ENCODE measurements around the gene GALNTL6.

The GALNTL6 gene

DNA sequence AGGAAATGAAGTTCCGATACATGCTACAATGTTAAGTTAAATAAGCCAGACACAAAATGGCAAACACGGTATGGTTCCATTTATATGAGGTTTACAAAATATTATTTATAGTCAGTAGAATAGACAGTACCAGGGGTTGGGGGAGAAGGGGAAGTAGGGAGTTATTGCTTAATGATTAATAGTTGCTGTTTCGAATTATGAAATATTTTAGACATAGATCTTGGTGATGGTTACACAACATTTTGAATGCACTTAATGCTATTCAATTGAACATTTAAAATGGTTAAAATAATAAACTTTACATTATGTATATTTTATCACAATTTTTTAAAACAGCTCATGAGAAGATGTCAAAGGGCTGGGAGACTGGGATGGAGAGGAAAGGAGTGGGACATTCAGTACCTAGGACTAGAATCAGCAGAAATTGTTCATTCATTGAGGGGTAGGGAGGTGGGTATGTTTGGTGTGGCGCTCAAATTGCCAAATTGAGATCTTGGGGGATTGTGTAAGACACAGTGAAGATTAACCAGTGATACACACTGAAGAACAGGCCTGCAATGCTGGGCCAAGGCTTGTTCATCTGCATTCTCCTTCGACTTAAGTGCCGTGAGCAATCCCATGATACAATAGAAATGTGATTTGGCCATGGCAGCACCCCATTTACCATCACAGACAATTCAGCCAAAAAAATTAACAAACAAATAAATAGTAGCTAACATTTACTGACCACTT lies 1189.8 kb downstream of the GALNTL6 start:
- Histone ChIP-seq H3K36me3 (ENCODE audit: control insufficient read depth in 4 of 4, insufficient read depth in 4 of 4, low read length in 3 of 4) (no peaks in the 10 kb centered on the region), H3K4me1 (ENCODE audit: control extremely low read depth in 1 of 4, control insufficient read depth in 4 of 4, insufficient read depth in 4 of 4, low read length in 3 of 4) (no peaks in the 10 kb centered on the region), H3K4me3 (ENCODE audit: control insufficient read depth in 1 of 7, extremely low read depth in 1 of 7, insufficient read depth in 4 of 7, low read depth in 2 of 7, low read length in 6 of 7) (no peak overlapping the region), H3K27me3 (replicated peaks in 2 of 5; ENCODE audit: control insufficient read depth in 4 of 5, insufficient read depth in 5 of 5, low read length in 4 of 5) (no peaks in the 10 kb centered on the region), H3K9me3 (ENCODE audit: control extremely low read depth in 1 of 5, control insufficient read depth in 4 of 5, insufficient read depth in 2 of 5, low read depth in 1 of 5, low read length in 4 of 5) (no peaks in the 10 kb centered on the region), H3K27ac (ENCODE audit: insufficient read depth in 1 of 2, low read depth in 1 of 2, low read length in 2 of 2, poor library complexity in 1 of 2, severe bottlenecking in 2 of 2) (no peak overlapping the region)
- CTCF ChIA-PET, result interaction anchor here (1.4 kb wide), 1 partner anchor 20 kb away, joined by 5 read pairs; no protein-coding TSS in a partner anchor
- 100% methylated on average over 3 of the region's 6 CpGs for WGBS (ENCODE audit: insufficient coverage)
- DNase-seq, result no peak
- POLR2A ChIA-PET, result no interaction called here

DNA sequence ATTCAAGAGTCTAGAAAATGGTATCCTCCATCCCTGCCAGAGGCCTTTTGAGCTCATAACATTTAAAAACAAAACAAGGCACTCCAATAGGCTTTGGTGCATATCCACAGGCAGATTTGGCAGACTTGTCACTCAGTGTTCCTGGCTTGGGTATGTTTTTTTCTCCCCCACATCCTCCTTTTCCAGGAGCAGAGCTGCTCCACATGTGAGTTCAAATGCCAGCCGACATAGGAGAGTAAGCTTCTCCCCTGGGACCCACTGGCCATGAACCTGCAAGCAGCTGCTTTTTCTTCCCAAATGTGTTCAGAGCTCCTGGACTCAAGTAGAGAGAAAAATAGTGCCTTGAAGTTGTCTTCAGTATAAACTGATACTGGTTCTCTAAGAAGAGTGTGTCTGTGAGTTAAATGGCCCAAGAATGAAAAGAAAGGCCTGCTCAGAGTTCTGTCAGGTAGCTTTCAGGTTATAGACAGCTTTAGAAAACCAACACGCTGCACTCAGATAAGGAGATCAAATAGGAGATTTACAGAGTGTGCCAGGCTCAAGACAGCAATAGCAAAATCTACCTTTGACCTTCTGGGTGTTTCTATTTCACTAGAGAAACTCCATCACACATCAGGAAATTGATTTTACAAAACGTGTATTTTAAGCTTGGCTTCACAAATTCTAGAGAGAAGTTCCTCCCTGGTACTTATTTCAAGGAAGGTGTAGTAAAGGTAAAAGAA lies 1192.9 kb downstream of the GALNTL6 start:
- POLR2A ChIA-PET, result interaction anchor here (0.6 kb wide), 1 partner anchor 1061 kb away, joined by 3 read pairs; no protein-coding TSS in a partner anchor

DNA sequence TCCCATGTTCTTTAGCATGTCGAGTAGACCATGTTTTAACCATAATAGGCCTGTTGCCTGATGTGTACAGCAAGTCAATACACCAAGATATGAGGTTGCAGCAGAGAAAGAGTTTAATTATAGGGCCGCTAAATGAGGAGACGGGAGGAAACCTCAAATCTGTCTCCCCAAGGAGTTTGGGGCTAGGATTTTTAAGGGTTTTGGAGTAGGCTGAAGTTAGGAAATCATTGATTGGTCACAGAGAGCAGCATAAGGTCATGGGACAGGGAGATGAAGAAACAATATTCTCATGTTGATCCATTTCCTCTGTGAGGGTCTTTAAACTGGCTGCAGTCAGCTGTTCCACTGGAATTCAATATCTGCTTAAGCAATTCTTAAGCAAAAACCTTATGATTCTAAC lies 1195.2 kb downstream of the GALNTL6 start:
- WGBS (ENCODE audit: insufficient coverage), result 100% methylated on average over 3 of the region's 3 CpGs
- Histone ChIP-seq H3K4me1 (ENCODE audit: control extremely low read depth in 1 of 4, control insufficient read depth in 4 of 4, insufficient read depth in 4 of 4, low read length in 3 of 4) (peaks cover 0 to 2% (median 0%) of the 10 kb centered on the region in 4 experiments), H3K27ac (ENCODE audit: insufficient read depth in 1 of 2, low read depth in 1 of 2, low read length in 2 of 2, poor library complexity in 1 of 2, severe bottlenecking in 2 of 2) (no peak overlapping the region), H3K36me3 (ENCODE audit: control insufficient read depth in 4 of 4, insufficient read depth in 4 of 4, low read length in 3 of 4) (no peaks in the 10 kb centered on the region), H3K9me3 (ENCODE audit: control extremely low read depth in 1 of 5, control insufficient read depth in 4 of 5, insufficient read depth in 2 of 5, low read depth in 1 of 5, low read length in 4 of 5) (no peaks in the 10 kb centered on the region), H3K27me3 (replicated peaks in 2 of 5; ENCODE audit: control insufficient read depth in 4 of 5, insufficient read depth in 5 of 5, low read length in 4 of 5) (no peaks in the 10 kb centered on the region), H3K4me3 (ENCODE audit: control insufficient read depth in 1 of 7, extremely low read depth in 1 of 7, insufficient read depth in 4 of 7, low read depth in 2 of 7, low read length in 6 of 7) (no peak overlapping the region)
- ChIA-PET CTCF (no interaction called here), POLR2A (no interaction called here)
- DNase-seq, result no peak

More for the DNA sequence above, 1192.9 kb downstream of the GALNTL6 start:
- DNase-seq, result no peak
- Histone ChIP-seq H3K27ac (ENCODE audit: insufficient read depth in 1 of 2, low read depth in 1 of 2, low read length in 2 of 2, poor library complexity in 1 of 2, severe bottlenecking in 2 of 2) (no peak overlapping the region), H3K27me3 (replicated peaks in 2 of 5; ENCODE audit: control insufficient read depth in 4 of 5, insufficient read depth in 5 of 5, low read length in 4 of 5) (no peaks in the 10 kb centered on the region), H3K36me3 (ENCODE audit: control insufficient read depth in 4 of 4, insufficient read depth in 4 of 4, low read length in 3 of 4) (no peaks in the 10 kb centered on the region), H3K4me1 (ENCODE audit: control extremely low read depth in 1 of 4, control insufficient read depth in 4 of 4, insufficient read depth in 4 of 4, low read length in 3 of 4) (no peaks in the 10 kb centered on the region), H3K4me3 (ENCODE audit: control insufficient read depth in 1 of 7, extremely low read depth in 1 of 7, insufficient read depth in 4 of 7, low read depth in 2 of 7, low read length in 6 of 7) (no peak overlapping the region), H3K9me3 (ENCODE audit: control extremely low read depth in 1 of 5, control insufficient read depth in 4 of 5, insufficient read depth in 2 of 5, low read depth in 1 of 5, low read length in 4 of 5) (no peaks in the 10 kb centered on the region)
- 92% methylated on average over 2 of the region's 3 CpGs for WGBS (ENCODE audit: insufficient coverage)
- CTCF ChIA-PET, result interaction anchor here (0.8 to 2.1 kb wide), 3 partner anchors 13 to 295 kb away, joined by 3 to 8 read pairs (median 3); no protein-coding TSS in a partner anchor

DNA sequence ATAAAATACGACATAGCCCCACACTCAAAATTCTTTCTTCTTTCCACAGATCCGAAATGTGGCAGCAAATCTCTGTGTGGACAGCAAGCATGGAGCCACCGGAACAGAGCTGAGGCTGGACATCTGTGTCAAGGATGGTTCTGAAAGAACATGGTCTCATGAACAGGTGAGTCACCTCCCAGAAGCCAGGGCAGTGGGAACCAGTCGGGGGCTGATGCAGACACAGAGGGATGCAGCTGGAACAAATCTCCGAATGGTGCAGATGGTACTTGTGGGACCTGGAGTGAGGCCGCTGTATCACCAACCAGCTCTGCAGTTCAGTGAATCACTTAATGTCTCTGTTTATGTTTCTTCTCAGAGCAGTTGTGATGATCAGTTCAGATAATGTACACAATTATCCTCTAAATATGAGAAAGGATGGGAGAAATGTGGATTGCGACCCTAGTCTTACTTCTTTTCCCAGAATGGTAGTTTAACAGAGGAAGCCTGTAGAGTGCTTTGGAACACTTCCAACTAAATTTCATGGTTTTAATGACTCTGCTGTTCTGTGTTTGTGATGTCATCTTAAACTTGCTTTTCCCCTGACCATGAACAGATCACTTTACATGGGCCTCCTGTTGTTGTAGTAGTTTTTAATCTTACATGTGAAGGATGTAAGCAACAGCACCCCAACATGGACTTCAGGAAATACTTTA lies 1196.1 kb downstream of the GALNTL6 start:
- DNase-seq, result peak in 2 of 3 donors; percentile 35 to 36
- Histone ChIP-seq H3K27ac (ENCODE audit: insufficient read depth in 1 of 2, low read depth in 1 of 2, low read length in 2 of 2, poor library complexity in 1 of 2, severe bottlenecking in 2 of 2) (no peak overlapping the region), H3K27me3 (replicated peaks in 2 of 5; ENCODE audit: control insufficient read depth in 4 of 5, insufficient read depth in 5 of 5, low read length in 4 of 5) (no peaks in the 10 kb centered on the region), H3K4me3 (ENCODE audit: control insufficient read depth in 1 of 7, extremely low read depth in 1 of 7, insufficient read depth in 4 of 7, low read depth in 2 of 7, low read length in 6 of 7) (no peak overlapping the region), H3K36me3 (ENCODE audit: control insufficient read depth in 4 of 4, insufficient read depth in 4 of 4, low read length in 3 of 4) (no peaks in the 10 kb centered on the region), H3K9me3 (ENCODE audit: control extremely low read depth in 1 of 5, control insufficient read depth in 4 of 5, insufficient read depth in 2 of 5, low read depth in 1 of 5, low read length in 4 of 5) (no peaks in the 10 kb centered on the region), H3K4me1 (ENCODE audit: control extremely low read depth in 1 of 4, control insufficient read depth in 4 of 4, insufficient read depth in 4 of 4, low read length in 3 of 4) (peaks cover 0 to 9% (median 4%) of the 10 kb centered on the region in 4 experiments)
- 97% methylated on average over 6 of the region's 7 CpGs for WGBS (ENCODE audit: insufficient coverage)
- POLR2A ChIA-PET, result no interaction called here
- CTCF ChIA-PET, result no interaction called here

DNA sequence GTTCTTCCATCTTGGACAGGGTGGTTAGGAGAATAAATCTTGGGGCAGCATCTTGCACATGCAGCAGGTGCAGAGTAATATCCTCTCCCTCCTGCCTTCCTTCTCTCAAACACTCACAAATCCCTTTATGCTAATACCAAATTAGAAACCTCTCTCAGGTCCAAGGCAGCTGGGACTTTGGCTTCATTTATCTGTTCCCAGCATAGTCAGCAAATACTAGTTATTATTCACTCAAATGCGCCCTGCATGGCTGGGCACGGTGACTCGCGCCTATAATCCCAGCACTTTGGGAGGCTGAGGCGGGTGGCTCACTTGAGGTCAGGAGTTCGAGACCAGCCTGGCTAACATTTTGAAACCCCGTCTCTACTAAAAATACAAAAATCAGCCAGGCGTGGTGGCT lies 1199.4 kb downstream of the GALNTL6 start:
- 100% methylated on average over 5 of the region's 8 CpGs for WGBS (ENCODE audit: insufficient coverage)
- no peaks in the 10 kb centered on the region for H3K36me3 ChIP-seq (ENCODE audit: control insufficient read depth in 4 of 4, insufficient read depth in 4 of 4, low read length in 3 of 4)
- CTCF ChIA-PET, result interaction anchor here (0.8 to 4.9 kb wide), 23 partner anchors 8 to 301 kb away, joined by 3 to 121 read pairs (median 8); no protein-coding TSS in a partner anchor
- H3K9me3 ChIP-seq (ENCODE audit: control extremely low read depth in 1 of 5, control insufficient read depth in 4 of 5, insufficient read depth in 2 of 5, low read depth in 1 of 5, low read length in 4 of 5), result no peaks in the 10 kb centered on the region
- no peaks in the 10 kb centered on the region for H3K27me3 ChIP-seq (replicated peaks in 2 of 5; ENCODE audit: control insufficient read depth in 4 of 5, insufficient read depth in 5 of 5, low read length in 4 of 5)
- no peak overlapping the region for H3K27ac ChIP-seq (ENCODE audit: insufficient read depth in 1 of 2, low read depth in 1 of 2, low read length in 2 of 2, poor library complexity in 1 of 2, severe bottlenecking in 2 of 2)
- DNase-seq, result no peak
- H3K4me3 ChIP-seq (ENCODE audit: control insufficient read depth in 1 of 7, extremely low read depth in 1 of 7, insufficient read depth in 4 of 7, low read depth in 2 of 7, low read length in 6 of 7), result no peak overlapping the region
- POLR2A ChIA-PET, result interaction anchor here (1.3 kb wide), 1 partner anchor 245 kb away, joined by 7 read pairs; no protein-coding TSS in a partner anchor
- H3K4me1 ChIP-seq (ENCODE audit: control extremely low read depth in 1 of 4, control insufficient read depth in 4 of 4, insufficient read depth in 4 of 4, low read length in 3 of 4), result peaks cover 0 to 10% (median 5%) of the 10 kb centered on the region in 4 experiments

DNA sequence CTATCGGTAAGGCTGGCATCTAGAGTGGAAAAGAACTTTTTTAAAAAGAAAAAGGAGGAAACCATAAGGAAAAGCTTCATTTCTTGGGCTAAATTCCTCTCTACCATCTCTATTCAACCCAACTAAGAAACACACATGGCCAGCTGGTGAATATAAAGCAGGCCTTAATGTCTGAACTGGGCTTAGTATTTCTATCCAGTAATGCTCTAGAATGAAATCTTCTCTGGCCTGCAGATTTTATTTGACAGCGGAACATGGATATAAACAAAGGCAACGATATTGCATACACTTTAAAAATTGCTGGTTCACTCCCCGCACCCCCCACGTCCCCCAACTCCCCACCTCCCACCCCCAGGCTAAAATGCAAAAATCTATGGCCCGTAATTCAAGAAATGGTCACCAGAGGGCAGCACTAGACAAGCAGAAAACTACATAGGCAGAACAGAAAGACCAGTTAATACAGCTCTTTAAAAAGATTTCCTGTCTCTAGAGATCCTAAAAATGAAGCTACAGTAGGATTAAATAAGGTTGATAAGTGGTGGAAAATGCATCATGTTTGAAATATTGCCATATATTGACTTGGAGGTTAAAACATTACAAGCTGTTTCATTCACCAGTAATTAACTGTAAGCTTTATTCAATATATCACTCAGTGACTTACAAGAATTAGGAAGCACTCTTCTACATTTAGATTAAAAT lies 1200.2 kb downstream of the GALNTL6 start:
- Histone ChIP-seq H3K27ac (ENCODE audit: insufficient read depth in 1 of 2, low read depth in 1 of 2, low read length in 2 of 2, poor library complexity in 1 of 2, severe bottlenecking in 2 of 2) (no peak overlapping the region), H3K9me3 (ENCODE audit: control extremely low read depth in 1 of 5, control insufficient read depth in 4 of 5, insufficient read depth in 2 of 5, low read depth in 1 of 5, low read length in 4 of 5) (no peaks in the 10 kb centered on the region), H3K4me1 (ENCODE audit: control extremely low read depth in 1 of 4, control insufficient read depth in 4 of 4, insufficient read depth in 4 of 4, low read length in 3 of 4) (peaks cover 0 to 10% (median 5%) of the 10 kb centered on the region in 4 experiments), H3K4me3 (ENCODE audit: control insufficient read depth in 1 of 7, extremely low read depth in 1 of 7, insufficient read depth in 4 of 7, low read depth in 2 of 7, low read length in 6 of 7) (no peak overlapping the region), H3K36me3 (ENCODE audit: control insufficient read depth in 4 of 4, insufficient read depth in 4 of 4, low read length in 3 of 4) (no peaks in the 10 kb centered on the region), H3K27me3 (replicated peaks in 2 of 5; ENCODE audit: control insufficient read depth in 4 of 5, insufficient read depth in 5 of 5, low read length in 4 of 5) (no peaks in the 10 kb centered on the region)
- POLR2A ChIA-PET, result interaction anchor here (0.7 to 1.7 kb wide), 3 partner anchors 10 to 244 kb away, joined by 4 to 8 read pairs (median 7); no protein-coding TSS in a partner anchor
- 0% methylated on average over 4 of the region's 6 CpGs for WGBS (ENCODE audit: insufficient coverage)
- CTCF ChIA-PET, result interaction anchor here (0.7 to 4.9 kb wide), 40 partner anchors 9 to 405 kb away, joined by 3 to 121 read pairs (median 5); no protein-coding TSS in a partner anchor
- DNase-seq, result peak; percentile 64 to 85 (median 78)

All from common myeloid progenitor, CD34-positive (primary cell).